Effector memory CD8-positive, alpha-beta T cell (primary cell): ENCODE results near the gene SPRY4.
A peak's percentile ranks its signal among the peaks of the same experiment; 100 is the strongest.
"Not testable (repeated sequence)": the region's sequence is repeated elsewhere in the genome, so short reads cannot be mapped to it uniquely, and the experiment has no call there.

Experiments used
- ATAC-seq: fragments of 150-1000 bp; cut with Tn5 transposase; replicated peaks from 2 replicates; pipeline ENCODE4 v1.10.0; 2021; ENCODE audit warnings: mild to moderate bottlenecking, moderate library complexity
- DNase-seq, 3 experiments: peaks; one replicate each; pipeline ENCODE4 v3.0.0; 2021
- H3K27ac Mint-ChIP-seq, 2 donors: one replicate each; pipeline ENCODE4 v1.8.0; 2022; ENCODE audit warnings: mild to moderate bottlenecking in 2 of 2, mixed read lengths in 2 of 2, moderate library complexity in 2 of 2
- H3K27me3 Mint-ChIP-seq, 2 donors: one replicate each; pipeline ENCODE4 v1.8.0; 2022; ENCODE audit warnings: mixed read lengths in 2 of 2
- H3K36me3 Mint-ChIP-seq: one replicate; pipeline ENCODE4 v1.8.0; 2022; ENCODE audit warnings: mild to moderate bottlenecking, moderate library complexity, mixed read lengths; ENCODE audit not compliant: insufficient read depth
- H3K4me1 Mint-ChIP-seq, 2 donors: one replicate each; pipeline ENCODE4 v1.8.0; 2022; ENCODE audit warnings: low read depth in 2 of 2, mixed read lengths in 2 of 2
- H3K4me3 Mint-ChIP-seq, 2 donors: one replicate each; pipeline ENCODE4 v1.8.0; 2022; ENCODE audit warnings: mild to moderate bottlenecking in 2 of 2, mixed read lengths in 2 of 2, moderate library complexity in 2 of 2
- H3K9me3 Mint-ChIP-seq, 2 donors: one replicate each; pipeline ENCODE4 v1.8.0; 2022; ENCODE audit warnings: mixed read lengths in 2 of 2

SPRY4 gene

DNA sequence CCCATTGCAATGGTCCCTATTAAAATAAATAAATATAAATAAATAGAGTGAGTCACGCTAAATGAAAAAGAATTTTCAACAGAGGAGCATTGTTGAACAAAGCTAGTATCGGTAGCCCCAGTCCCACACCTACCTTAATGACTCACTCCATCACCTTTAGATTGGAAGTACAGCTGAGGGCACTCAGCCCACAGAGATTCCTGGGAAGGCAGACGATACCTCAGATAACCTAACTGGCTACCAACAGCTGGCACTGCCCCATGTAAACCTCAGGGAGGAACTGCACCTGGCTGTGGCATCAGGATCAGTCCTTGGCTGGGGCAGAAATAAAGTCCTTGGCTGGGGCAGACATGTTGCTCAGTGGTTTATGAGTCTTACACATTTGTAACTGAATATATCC, 49.3 kb downstream of the SPRY4 start:
- Mint-ChIP-seq H3K4me1 (no peaks in the 10 kb centered on the region), H3K27me3 (peaks cover 0 to 4% of the 10 kb centered on the region in 2 donors), H3K27ac (no peak overlapping the region), H3K9me3 (no peaks in the 10 kb centered on the region), H3K36me3 (no peaks in the 10 kb centered on the region), H3K4me3 (no peak overlapping the region)
- DNase-seq (no peak), ATAC-seq (no peak)

GRCh38 chr5:142272596-142272995, 52.2 kb downstream of the SPRY4 start:
- H3K27me3 Mint-ChIP-seq: peaks cover 4 to 19% of the 10 kb centered on the region in 2 donors
- not testable (repeated sequence) for H3K9me3 Mint-ChIP-seq, DNase-seq, H3K4me3 Mint-ChIP-seq, H3K4me1 Mint-ChIP-seq, ATAC-seq, H3K27ac Mint-ChIP-seq, H3K36me3 Mint-ChIP-seq

- H3K27me3 Mint-ChIP-seq: peaks cover 12 to 20% of the 10 kb centered on the region in 2 donors
- H3K27ac Mint-ChIP-seq, H3K4me3 Mint-ChIP-seq, DNase-seq, ATAC-seq, H3K36me3 Mint-ChIP-seq, H3K9me3 Mint-ChIP-seq, H3K4me1 Mint-ChIP-seq: not testable (repeated sequence)
Observed at GRCh38 chr5:142264084-142264483, 60.7 kb downstream of the SPRY4 start.

GRCh38 chr5:142263346-142263745, 61.5 kb downstream of the SPRY4 start:
- H3K27me3 Mint-ChIP-seq: peaks cover 12 to 13% of the 10 kb centered on the region in 2 donors
- H3K9me3 Mint-ChIP-seq: no peaks in the 10 kb centered on the region
- DNase-seq (no peak), ATAC-seq (no peak)
- peaks cover 4 to 10% of the 10 kb centered on the region in 2 donors for H3K4me1 Mint-ChIP-seq
- H3K27ac Mint-ChIP-seq: peak overlapping the region; percentile 0 to 10
- peaks cover 2% of the 10 kb centered on the region for H3K36me3 Mint-ChIP-seq
- H3K4me3 Mint-ChIP-seq: no peak overlapping the region

DNA sequence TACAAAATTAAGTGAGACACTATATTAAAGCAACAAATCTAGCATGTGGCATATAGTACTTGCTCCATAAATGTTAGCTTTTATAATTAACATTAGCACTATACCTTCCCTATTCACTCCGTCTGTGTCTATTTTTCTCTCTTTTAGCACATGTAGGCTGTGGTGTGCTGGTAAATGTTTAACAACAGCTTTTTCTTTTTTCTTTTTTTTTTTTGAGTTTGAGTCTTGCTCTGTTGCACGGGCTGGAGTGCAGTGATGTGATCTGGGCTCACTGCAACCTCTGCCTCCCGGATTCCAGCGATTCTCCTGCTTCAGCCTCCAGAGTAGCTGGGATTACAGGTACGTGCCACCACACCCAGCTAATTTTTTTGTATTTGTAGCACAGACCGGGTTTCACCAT, 62.1 kb downstream of the SPRY4 start:
- Mint-ChIP-seq H3K27me3 (peaks cover 9 to 12% of the 10 kb centered on the region in 2 donors), H3K36me3 (peaks cover 2% of the 10 kb centered on the region), H3K9me3 (no peaks in the 10 kb centered on the region), H3K4me1 (peaks cover 4 to 10% of the 10 kb centered on the region in 2 donors), H3K27ac (no peak overlapping the region), H3K4me3 (no peak overlapping the region)
- DNase-seq (no peak), ATAC-seq (no peak)
